ENCODE results near the gene ARPC1A.
"Not testable (repeated sequence)": the region's sequence is repeated elsewhere in the genome, so short reads cannot be mapped to it uniquely, and the experiment has no call there.

Gene ARPC1A

DNA sequence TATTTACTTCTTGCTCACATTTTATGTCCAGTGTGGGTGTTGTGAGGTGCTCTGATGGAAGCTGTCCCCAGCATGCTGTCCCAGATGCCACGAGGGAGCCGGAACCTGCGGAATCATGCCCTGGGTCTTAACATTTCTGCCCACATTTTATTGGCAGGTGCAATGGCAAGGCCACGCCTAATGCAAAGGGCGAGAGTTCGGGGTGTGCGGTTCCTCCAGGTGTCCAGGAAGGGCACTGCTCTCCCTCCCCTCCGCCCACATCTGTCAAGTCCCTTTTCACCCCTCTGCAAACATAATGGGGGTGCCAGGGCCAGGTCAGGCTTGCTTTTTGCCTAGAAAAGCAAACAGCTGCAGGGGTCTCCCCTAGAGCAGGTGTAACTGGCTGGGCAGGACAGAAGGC lies 66.3 kb downstream of the ARPC1A start:
- DNase-seq, result no peak

DNA sequence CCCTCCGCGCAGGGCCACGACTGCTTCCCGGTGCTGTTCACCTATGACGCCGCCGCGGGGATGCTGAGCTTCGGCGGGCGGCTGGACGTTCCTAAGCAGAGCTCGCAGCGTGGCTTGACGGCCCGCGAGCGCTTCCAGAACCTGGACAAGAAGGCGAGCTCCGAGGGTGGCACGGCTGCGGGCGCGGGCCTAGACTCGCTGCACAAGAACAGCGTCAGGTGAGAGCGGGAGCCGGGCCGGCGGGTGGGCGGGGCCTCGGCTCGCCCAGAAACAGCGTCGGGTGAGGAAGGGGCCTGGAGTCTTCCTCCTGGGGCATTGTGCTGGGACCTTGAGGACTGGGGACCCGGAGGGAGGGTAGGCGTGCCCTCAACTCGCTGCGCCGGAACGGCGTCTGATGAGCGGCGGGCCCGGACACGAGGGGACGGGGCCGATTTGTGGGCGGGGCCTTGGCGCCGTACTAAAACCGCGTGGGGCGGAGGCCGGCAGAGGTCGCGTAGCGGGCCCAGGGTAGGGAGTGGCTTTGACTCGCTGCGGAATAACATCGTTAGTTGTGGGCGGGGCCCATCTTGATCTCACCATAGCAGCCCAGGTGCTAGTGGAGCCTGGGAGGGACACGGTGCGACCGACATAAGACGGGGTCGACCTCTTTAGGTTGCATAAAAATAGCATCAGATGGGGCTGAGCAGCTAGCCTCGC lies 67.1 kb downstream of the ARPC1A start:
- DNase-seq, result peak; percentile 76

DNA sequence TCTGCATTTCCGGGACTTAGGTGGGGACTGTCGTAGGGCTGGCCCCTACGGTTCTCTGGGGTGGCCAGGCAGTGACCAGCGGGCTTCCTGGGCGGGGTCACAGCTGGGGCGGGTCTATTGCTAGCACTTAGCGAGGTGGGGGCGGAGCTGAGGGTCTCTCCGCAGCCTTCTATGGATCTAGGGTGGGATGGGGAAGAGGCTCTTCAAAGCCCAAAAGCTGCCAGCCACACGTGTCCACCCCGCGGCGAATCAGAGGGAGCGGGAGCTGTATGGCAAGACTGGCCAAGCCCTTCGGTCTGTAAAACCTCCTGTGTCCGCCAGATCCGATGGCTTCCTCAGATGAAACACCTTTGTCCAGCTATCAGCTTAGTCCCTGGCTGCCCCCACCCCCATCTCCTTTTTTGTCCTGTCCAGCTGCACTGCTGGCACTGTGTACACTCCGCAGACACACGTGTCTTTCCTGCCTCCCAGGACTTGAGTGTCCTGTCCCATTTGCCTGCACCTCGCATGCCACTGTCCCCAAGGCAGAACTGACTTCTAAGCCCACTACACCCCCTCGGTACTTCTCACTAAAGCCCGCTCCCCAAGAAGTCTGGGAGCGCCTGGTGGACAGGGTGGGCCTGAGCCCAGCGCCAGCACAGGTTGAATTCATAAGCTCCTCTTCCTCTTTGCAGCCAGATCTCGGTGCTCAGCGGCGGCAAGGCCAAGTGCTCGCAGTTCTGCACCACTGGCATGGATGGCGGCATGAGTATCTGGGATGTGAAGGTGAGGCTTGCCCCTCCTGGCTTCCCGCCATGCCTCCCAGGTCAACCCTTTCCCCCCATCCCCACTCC lies 67.9 kb downstream of the ARPC1A start:
- DNase-seq, result no peak

DNA sequence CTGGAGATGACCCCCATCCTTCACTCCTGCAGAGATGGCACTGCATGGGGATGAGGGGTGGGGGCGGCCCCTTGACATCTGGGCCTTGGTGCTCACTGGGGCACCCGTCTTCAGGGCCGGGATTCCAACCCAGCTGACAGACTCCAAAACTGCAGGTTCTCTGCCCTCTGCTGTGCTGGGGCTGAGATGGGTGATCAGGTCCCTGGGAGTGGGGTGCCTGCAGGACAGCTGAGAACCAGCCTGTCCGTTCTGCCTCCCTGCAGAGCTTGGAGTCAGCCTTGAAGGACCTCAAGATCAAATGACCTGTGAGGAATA lies 68.4 kb downstream of the ARPC1A start:
- no peak for DNase-seq

DNA sequence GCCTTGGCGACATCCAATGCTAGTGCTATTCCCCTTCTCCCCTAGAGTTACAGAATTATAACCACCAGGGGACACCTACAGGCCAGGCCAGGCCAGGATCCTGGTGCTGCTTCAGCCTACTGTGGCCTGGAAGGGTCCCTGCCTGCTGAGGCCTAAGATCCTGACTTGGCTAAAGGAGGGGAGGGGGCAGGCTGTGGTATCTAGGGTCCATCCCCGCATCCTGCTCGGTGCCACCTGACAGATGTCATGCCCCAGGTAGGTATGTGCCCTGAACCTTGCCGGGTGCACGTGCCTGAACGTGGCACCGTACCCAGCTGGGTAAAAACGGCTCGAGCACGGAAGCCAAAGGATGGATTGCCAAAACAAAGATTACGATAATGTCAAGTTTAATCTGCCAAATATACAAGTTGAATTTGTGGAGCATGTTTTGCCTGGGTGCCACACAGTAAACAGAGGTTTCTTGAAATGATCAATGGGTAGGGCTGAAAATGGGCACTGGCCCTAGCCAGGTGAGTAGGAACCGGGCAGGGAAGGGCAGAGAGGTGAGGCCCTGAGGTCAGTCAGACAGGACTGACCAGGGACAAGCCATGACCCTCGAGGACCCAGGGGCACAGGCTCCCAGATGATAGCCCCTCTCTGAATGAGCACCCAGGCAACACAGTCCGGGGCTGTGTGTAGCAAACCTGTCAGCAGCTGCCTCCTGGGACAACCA lies 70.1 kb downstream of the ARPC1A start:
- DNase-seq, result no peak

DNA sequence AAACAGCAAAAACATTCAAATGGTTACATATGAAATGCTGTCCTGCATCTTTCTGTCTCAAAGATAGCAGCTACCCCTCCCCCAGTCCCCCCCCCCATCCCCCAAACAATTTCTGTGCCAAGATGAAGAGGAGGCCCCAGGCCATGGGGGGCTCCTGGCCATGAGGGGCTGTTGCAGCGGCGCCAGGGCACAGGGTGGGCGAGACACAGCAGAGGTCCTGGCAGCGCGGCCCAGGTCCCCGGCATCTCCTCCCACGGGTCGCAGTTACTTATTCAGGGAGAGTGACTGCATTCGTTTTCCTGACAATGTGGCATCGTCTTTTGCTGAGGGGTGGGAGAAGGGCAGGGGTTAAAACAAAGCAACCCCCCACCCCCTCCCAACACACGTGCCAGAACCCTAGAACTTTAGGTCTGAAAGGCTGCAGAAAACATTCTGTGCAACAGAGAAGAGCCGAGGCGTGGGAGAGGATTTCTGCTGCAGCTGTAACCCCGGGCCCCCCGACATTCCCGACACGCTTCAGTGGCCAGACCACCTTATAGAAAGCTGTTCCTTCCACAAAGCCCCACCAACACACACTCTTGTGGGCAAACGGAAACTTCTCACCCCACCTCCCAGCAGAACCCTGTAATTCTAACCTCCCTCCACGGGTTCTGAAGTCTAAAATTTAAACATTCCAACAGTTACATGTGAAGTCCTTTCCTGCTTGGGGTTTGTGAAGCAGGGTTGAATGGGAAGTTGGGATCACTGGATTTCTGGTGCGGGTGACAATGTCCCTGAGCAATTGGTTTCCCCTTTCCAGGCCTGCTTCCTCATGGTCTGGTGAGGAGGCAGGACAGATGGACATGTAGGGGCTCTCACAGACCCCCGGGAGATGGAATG lies 71.0 kb downstream of the ARPC1A start:
- DNase-seq, result no peak

DNA sequence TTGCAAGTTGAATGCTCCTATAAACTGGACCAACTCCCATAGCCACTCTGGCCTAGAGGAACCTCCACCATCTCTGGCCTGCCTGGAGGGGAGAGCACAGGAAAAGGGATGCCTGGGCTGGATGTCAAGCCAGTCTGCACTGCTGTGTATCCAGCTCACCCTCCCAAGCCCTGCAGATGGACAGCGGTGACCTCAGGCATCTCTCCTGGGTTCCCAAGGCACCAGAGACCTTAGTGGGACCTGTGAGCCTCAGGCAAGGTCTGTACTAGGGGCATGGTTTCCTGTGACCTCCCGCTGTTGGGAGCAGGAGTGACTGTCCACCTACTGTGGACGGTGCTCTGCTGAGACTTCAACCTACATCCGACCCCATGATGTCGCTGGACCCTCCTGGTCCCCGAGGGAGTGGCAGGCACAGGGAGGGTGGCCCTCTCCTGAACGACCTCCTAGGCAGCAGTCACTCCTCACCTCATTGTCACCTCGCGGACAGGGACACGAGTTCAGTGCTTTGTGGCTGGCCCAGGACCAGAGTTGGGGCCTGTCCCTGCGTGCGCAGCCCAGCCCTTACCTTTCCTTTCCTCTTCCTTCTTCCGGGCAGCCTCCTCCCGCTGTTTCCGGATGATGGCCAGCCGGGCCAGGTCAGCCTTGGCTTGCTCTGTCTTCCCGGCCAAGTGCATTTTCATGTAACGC lies 71.7 kb downstream of the ARPC1A start:
- DNase-seq, result no peak

DNA sequence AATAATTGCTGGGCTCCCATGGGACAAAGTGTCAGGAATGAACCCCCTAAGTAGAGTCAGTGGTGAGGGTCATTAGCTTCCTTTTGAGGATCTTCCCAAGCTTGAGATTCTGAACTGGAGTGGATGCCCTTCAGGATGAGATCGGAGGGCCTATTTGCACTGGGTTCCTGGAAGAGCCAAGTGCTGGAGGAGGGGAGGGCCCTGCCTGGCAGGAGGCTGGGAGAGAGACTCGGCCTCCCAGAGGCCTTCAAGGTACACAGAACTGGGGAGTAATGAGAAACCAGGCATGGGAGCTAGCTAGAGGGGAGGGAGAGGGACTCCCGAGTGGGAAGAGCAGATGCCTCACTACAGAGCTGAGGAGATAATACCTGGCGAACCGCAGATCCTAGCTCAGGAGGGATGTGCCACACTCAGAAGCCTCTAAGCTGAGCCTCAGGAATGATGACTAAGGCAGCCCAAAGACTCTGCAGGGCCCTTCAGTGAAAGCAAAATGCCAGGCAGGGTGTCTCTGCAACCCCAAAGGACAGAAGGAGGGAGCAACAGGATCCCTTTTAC lies 73.3 kb downstream of the ARPC1A start:
- DNase-seq, result no peak

DNA sequence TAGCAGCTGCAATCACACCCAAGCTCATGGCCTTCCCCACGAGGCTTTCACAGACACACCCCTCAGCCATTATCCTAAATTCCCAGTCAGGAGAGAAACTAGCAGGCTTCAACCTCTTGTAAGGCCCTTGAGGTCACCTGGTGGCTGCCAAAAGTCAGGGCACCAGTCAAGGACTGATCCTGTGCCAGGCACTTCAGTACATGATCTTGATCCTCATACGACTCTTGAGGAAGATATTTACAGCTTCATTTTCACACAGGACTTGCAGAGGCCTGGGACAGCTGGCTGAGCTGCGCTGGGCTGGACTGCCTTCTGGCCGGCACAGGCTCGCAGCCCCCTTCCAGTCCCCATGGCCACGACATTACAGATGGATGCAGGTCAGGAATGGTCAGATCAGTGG lies 73.9 kb downstream of the ARPC1A start:
- DNase-seq, result no peak

DNA sequence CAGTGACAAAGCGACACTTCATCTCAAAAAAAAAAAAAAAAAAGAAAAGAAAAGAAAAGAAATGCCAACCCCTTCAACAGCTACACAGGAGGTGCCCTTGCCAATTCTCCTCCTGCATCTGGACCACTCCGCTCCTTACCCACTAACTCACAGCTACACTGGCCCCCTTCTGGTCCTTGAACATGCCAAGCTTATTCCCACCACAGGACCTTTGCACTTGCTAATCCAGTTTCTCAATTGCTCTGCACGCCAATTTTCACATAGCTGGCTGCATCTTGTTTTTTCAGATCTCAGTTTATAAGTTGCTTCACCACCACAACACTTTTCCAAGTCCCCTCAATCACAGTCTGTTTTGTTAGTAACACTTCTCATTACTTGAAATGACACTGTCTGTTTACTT lies 77.2 kb downstream of the ARPC1A start:
- no peak for DNase-seq

DNA sequence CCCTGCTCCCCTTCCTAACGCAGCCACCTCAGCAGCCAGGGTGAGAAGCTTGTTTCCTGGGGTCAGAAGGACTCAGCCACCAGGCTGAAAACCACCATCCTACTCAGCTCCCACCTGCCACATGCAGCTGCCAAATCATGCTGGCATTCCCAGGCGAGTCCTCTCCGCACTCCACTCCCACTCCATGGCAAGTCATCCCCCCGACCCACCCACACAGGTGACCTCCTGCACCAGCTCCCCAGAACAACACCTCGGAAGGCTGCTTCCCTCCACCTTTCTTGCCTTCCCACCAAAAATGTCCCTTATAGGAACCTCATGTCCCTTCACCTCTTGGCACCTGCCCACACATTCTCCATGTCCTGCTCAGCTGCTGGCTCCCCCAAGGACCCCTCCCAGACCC lies 78.1 kb downstream of the ARPC1A start:
- DNase-seq, result no peak

DNA sequence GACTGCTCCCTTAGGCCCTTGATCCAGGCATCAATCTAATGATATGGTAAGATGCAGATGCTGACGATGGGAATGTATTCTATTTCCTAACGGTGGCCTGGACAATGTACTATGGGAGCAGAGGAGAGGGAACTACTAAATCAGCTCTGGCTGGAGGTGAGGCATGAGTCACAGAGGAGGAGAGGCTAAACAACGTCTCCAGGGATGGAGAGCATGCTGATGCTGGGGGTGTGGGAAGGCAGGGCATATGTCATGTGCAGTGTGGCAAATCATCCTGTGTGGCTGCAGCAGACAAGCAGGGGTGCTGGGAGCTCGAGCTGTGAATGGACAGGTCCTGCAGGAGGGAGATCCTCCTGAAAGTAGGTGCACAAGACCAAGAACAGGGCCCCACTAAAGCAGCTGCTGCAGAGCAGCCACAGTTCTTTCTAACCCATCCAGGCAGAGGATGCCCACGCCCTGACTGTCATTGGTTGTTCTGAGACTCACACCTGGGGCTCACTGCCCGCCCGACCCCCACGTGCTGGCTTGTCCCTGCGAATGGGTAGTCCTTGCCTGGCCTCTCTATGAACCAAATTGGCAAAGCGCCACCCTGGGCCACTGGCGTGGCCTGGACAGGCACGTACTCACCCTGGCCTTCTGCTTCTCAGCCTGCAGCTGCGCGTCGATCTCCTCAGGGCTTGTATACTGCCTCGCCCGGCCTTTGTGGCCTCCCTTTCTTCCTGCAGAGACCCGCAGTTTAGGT lies 78.7 kb downstream of the ARPC1A start:
- no peak for DNase-seq

DNA sequence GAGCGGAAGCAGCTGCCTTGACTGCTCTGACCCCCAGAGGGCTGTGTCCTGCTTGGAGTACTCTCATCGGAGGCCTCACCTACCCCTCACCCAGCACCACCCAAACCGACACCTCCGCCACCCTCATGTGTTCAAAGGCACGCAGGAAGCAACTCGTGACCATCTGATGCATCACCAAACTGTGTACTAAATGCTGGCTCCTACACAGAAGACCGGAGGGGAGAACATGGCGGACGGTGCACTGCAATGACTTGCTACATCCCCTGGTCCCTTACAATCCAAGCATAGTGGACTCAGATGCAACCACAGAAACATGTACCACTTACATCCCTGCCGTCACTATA lies 79.3 kb downstream of the ARPC1A start:
- no peak for DNase-seq

DNA sequence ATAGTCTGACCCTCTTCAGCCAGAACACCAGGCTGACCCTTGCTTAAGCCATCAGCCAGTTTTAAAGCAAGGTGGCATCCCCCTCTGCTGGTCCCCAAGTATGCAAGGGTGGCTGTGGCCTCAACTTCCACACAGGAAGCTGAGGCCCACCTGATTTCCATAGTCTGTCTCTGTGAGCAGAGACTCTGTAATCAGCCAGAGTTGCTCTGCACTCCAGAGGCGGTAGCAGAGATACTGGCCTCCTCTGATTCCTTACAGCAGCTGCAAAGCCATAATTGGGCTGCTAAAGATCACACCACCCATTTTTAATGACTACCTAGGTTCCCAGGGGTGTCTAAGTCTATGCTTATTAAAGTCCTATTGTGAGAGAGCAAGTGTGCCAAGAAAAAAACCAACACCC lies 80.9 kb downstream of the ARPC1A start:
- no peak for DNase-seq

DNA sequence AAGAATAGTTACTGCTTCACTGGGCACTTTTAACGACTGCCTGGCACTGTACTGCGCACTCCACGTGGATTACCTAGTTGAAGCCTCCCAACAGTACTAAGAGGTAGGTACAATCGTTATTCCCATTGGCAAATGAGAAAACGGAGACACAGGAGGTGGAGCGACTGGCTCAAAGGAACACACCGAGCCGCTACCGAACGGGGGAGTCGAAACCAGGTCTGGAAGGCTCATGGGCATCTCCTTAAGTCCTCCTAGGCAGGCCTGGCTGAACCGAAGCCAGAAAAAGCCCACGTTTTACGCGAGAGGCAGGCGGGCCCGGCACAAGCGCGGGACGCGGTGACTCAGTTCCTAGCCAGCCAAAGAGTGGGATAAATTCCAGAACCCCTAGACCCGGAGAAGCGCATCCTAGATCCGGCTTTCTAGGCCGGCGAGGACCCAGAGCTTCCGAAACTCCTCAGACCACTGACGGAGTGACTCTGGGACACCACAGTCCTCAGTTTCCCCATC lies 82.2 kb downstream of the ARPC1A start:
- DNase-seq, result peak; percentile 17

DNA sequence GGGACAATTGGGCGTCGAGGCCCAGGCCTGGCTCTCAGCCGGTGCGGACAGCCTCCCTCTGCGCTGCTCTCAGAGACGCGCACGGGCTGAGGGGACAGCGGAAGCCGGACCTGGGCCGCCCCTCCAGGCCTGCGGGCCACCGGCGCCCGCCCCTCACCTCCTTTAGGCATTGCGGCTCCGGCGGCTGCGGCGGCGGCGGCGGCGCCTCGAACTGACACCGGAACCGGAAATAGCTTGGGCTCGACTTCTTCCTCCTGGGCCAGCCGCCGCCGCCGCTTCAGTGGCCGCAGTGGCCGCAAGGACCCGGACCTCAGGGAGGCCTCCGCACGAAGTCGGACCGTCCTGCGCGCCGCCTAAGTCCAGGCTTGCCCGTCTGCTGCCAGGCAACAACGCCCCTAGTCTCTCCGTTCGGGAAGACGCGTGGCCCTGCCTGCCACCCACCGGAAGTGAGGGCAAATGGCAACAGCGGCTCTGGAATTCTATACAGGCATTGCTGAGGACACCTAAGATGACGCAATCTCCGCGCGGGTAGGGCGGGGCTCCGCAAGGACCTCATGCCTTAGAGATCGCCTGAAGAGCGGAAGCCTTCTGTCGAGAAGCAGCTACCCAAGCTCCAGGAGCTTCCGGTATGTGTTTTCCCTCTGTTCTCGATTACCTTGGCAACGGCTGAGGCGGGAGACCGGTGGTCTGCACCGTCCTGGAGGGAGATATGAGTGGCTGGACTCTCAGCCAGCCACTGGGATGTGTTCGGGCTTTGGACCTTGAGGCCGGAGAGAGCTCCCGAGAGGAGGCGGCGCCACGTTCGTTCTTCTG lies 82.9 kb downstream of the ARPC1A start, which contains the start of the genes BUD31 and PDAP1:
BUD31 (plus strand) TSS at position 591 of the 813 bp plus-strand sequence. CDS start 2,124 bp downstream, outside the sequence.
PDAP1 (minus strand) TSS at position 219 of the 813 bp plus-strand sequence; CDS start at position 170, 49 bp downstream.
- peak; percentile 96 for DNase-seq

DNA sequence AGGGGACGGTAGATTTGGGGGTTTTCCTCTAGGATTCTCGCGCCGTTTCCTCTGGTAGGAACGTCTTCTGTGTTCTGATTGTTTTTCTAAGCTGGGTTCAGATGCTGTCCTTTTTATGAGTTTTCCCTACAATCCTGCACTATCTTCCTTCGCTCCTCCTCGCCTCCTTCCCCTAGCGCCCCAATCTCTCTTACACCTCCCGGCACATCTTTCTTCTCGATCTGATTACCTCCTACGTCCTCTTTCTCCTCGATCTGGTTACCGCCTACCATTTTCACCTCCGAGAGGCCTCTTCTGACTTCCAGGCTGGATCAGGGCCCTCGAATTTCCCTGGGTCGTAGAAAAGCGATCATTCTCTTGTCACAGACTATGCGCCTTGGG lies 83.5 kb downstream of the ARPC1A start:
- DNase-seq, result no peak

DNA sequence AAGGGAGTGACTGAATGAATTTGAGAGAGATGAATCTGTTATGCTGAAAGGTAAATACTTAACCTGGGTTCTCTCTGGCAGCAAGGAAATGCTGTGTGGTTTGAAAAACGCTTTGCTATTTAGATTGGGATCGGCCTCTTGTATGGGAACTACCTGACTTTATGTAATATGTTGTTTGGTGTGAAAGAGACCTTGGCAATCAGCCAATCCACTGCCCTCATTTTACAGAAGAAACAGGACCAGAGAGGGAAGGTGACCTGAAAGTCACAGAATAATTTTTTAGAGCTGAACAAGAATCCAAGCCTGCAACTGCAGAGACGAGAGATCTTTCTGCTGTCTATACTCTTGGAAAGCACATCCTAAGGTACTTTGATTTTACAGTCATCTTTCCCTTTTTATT lies 84.1 kb downstream of the ARPC1A start:
- DNase-seq, result no peak

DNA sequence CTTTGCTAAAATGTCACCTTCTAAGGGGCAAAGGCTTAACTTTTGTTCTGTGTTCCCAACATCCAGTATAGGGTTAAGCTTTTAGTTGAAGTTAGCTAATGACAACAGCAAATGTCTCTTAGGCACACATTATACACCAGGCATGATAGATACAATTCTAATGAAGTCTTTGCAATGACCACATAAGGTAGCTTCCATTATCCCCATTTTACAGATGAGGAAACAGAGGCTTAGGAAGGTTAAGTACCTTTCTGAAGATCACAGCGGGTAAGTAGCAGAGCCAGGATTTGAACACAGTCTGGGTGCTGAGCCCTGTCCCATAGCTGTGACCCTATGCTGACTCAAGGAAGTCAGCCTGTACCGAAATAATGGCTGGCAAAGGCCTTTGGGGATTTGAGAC lies 84.9 kb downstream of the ARPC1A start:
- no peak for DNase-seq

DNA sequence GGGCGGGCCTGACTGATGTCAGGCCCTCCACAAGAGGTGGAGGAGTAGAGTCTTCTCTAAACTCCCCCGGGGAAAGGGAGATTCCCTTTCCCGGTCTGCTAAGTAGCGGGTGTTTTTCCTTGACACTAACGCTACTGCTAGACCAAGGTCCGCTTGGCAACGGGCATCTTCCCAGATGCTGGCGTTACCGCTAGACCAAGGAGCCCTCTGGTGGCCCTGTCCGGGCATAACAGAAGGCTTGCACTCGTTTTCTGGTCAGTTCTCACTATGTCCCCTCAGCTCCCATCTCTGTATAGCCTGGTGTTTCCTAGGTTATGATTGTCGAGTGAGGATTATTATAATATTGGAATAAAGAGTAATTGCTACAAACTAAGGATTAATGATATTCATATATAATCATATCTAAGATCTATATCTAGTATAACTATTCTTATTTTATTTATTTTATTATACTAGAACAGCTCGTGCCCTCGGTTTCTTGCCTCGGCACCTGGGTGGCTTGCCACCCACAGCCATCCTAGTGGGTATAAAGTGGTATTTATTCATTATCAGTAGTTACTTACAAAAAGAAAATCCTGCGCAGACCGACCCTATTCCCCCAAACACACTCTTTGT lies 89.9 kb downstream of the ARPC1A start:
- DNase-seq, result not testable (repeated sequence)
